CD4-positive, alpha-beta T cell treated with Interleukin-15 for 1 hour (primary cell): ENCODE results near the gene FNIP1.
"Not testable (repeated sequence)": the region's sequence is repeated elsewhere in the genome, so short reads cannot be mapped to it uniquely, and the experiment has no call there.

Experiments
- DNase-seq: peaks from one replicate; pipeline ENCODE4 v3.0.0-alpha.2; 2020

The FNIP1 gene

DNA sequence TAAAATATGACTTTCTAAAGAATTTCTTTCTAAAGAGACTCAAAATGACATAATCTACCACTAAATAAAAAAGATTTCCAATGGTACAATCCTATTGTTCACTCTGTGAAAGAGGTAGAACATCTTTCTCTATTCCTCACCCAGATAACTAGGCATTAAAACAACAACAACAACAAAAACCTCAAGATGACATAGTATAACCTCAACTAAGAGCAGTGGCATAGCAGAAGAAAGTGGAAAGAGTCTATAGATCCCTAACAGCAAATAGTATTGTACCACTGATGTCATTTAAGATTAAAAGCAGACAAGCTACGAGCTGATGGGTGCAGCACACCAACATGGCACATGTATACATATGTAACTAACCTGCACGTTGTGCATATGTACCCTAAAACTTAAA lies 191.7 kb downstream of the FNIP1 start:
- DNase-seq: no peak

- DNase-seq: no peak
Measured at GRCh38 chr5:131595088-131596033, 201.5 kb downstream of the FNIP1 start.

DNA sequence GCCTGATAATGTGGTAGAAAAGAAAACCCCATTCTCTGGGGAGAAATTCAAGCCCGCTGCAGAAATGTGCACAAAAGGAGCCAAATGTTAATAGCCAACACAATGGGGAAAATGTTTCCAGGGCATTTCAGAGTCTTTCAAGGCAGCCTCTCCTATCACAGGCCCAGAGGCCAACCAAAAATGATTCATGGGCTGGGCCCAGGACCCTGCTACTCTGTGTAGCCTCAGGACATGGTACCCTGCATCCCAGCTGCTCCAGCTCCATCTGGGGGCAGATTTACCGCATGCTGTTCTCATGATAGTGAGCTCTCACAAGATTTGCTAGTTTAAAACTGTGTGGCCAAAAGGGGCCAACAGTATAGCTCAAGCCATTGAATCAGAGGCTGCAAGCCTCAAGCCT lies 202.9 kb downstream of the FNIP1 start:
- DNase-seq: no peak

GRCh38 chr5:131593436-131593835 lies 203.4 kb downstream of the FNIP1 start:
- not testable (repeated sequence) for DNase-seq
